ENCODE data around the gene WDR64.
"Not testable (repeated sequence)": the region's sequence is repeated elsewhere in the genome, so short reads cannot be mapped to it uniquely, and the experiment has no call there.

WDR64 gene

GRCh38 chr1:241779897-241780296, 127.8 kb downstream of the WDR64 start:
- TF ChIP-seq, protein P1, sequence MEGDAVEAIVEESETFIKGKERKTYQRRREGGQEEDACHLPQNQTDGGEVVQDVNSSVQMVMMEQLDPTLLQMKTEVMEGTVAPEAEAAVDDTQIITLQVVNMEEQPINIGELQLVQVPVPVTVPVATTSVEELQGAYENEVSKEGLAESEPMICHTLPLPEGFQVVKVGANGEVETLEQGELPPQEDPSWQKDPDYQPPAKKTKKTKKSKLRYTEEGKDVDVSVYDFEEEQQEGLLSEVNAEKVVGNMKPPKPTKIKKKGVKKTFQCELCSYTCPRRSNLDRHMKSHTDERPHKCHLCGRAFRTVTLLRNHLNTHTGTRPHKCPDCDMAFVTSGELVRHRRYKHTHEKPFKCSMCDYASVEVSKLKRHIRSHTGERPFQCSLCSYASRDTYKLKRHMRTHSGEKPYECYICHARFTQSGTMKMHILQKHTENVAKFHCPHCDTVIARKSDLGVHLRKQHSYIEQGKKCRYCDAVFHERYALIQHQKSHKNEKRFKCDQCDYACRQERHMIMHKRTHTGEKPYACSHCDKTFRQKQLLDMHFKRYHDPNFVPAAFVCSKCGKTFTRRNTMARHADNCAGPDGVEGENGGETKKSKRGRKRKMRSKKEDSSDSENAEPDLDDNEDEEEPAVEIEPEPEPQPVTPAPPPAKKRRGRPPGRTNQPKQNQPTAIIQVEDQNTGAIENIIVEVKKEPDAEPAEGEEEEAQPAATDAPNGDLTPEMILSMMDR (IDR thresholded peaks at IDR 0.05; ENCODE audit: borderline replicate concordance, insufficient read depth, low read depth, low read length) = no peak

DNA sequence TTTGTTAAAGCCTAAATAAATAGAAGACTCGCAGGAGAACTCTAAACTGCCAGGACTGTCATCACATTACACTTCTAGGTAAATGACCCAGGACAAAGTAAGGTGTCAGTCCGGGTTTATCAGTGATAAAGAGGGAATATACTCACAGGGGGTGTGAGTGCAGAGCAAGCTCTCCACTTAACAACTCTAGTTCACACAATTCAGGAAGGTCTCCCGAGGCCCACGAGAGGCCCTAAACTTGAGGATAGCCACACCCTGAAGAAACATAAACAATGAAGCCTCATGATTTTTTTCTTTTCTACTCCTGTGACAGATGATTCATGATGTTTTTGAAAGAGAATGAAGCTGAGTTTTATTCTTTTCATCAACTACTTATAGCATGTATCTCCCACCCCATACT, 130.3 kb downstream of the WDR64 start:
- no peak overlapping the region for H3K4me3 ChIP-seq (ENCODE audit: low read depth, low read length)

More at GRCh38 chr1:241779897-241780296, 127.8 kb downstream of the WDR64 start:
- no peak overlapping the region for H3K4me3 ChIP-seq (ENCODE audit: low read depth, low read length)

DNA sequence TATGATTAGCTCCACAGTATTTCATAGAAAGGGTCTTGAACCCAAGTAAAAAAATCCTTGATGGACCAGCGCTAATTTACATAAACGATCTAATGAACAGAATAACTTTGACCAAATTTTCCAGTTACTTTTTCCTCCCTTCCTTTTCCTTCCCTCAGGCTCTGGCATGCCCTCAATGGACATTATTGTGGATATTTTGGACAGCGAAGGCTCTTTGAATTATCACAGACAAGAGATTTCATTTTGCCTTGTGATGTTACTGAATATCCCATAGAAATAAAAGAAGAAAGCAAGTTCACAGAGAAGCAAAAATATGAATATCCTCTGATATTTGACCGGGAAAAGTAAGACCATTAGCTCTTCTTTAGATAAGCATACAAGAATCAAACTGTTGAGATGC, 135.6 kb downstream of the WDR64 start:
- TF ChIP-seq, protein P1 (IDR thresholded peaks at IDR 0.05; ENCODE audit: borderline replicate concordance, insufficient read depth, low read depth, low read length) = no peak
- H3K4me3 ChIP-seq (ENCODE audit: low read depth, low read length) = no peak overlapping the region

More for the DNA sequence above, 130.3 kb downstream of the WDR64 start:
- TF ChIP-seq, protein P1 (IDR thresholded peaks at IDR 0.05; ENCODE audit: borderline replicate concordance, insufficient read depth, low read depth, low read length) = no peak

- H3K4me3 ChIP-seq (ENCODE audit: low read depth, low read length) = no peak overlapping the region
- TF ChIP-seq, protein P1 (IDR thresholded peaks at IDR 0.05; ENCODE audit: borderline replicate concordance, insufficient read depth, low read depth, low read length) = no peak
These were observed 137.0 kb downstream of the WDR64 start for GRCh38 chr1:241789061-241789460.

DNA sequence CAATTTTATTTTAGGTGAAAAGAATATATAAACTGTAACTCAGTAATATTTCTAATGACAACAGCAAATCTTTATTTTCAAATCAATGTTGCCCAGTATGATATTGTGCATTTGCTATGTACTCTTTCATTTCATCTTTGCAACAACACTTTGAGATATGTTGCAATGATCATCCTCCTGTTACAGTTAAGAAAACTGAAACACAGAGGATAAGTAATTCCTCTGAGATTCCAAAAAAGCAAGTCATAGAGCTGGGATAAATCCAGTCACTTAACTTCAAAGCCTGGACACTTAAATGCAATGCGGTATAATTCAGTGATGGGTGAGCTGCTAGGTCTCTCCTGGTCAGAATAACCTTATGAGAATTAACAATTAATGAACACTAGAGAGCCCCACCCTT, 147.3 kb downstream of the WDR64 start:
- H3K4me3 ChIP-seq (ENCODE audit: low read depth, low read length) = no peak overlapping the region
- TF ChIP-seq, protein P1 (IDR thresholded peaks at IDR 0.05; ENCODE audit: borderline replicate concordance, insufficient read depth, low read depth, low read length) = no peak

- H3K4me3 ChIP-seq (ENCODE audit: low read depth, low read length) = no peak overlapping the region
- TF ChIP-seq, protein P1 (IDR thresholded peaks at IDR 0.05; ENCODE audit: borderline replicate concordance, insufficient read depth, low read depth, low read length) = no peak
These were observed 148.6 kb downstream of the WDR64 start for GRCh38 chr1:241800640-241801039.

GRCh38 chr1:241802863-241803262, 150.8 kb downstream of the WDR64 start:
- TF ChIP-seq, protein P1 (IDR thresholded peaks at IDR 0.05; ENCODE audit: borderline replicate concordance, insufficient read depth, low read depth, low read length) = no peak
- no peak overlapping the region for H3K4me3 ChIP-seq (ENCODE audit: low read depth, low read length)

- H3K4me3 ChIP-seq (ENCODE audit: low read depth, low read length) = not testable (repeated sequence)
These were observed 152.6 kb downstream of the WDR64 start for GRCh38 chr1:241804706-241805105.
